HG02763 (cell line): ENCODE data around the gene XYLT1.

Source experiments
- ATAC-seq: cut with Tn5 transposase; IDR thresholded peaks from one replicate; pipeline ENCODE4 v1.9.1; 2021; ENCODE audit warnings: mild to moderate bottlenecking, moderate library complexity; ENCODE audit not compliant: unreplicated experiment

The XYLT1 gene

GRCh38 chr16:17129971-17130370 is 340.8 kb downstream of the XYLT1 start:
- ATAC-seq = no peak

GRCh38 chr16:17128791-17129190 is 342.0 kb downstream of the XYLT1 start:
- ATAC-seq = no peak

GRCh38 chr16:17126156-17126555 is 344.6 kb downstream of the XYLT1 start:
- no peak for ATAC-seq

- ATAC-seq = no peak
These were observed 345.1 kb downstream of the XYLT1 start for GRCh38 chr16:17125671-17126070.

GRCh38 chr16:17117906-17118577 is 352.7 kb downstream of the XYLT1 start:
- no peak for ATAC-seq

GRCh38 chr16:17116595-17117322 is 354.0 kb downstream of the XYLT1 start:
- no peak for ATAC-seq

- ATAC-seq = no peak
These were observed 361.3 kb downstream of the XYLT1 start for GRCh38 chr16:17109413-17109812.

- no peak for ATAC-seq
These were observed 362.2 kb downstream of the XYLT1 start for GRCh38 chr16:17108596-17108995.

- no peak for ATAC-seq
These were observed 363.3 kb downstream of the XYLT1 start for GRCh38 chr16:17107450-17107849.

GRCh38 chr16:17106243-17106791 is 364.4 kb downstream of the XYLT1 start:
- ATAC-seq = no peak

- no peak for ATAC-seq
These were observed 365.4 kb downstream of the XYLT1 start for GRCh38 chr16:17105239-17105797.

- no peak for ATAC-seq
These were observed 366.1 kb downstream of the XYLT1 start for GRCh38 chr16:17104654-17105053.

- no peak for ATAC-seq
These were observed 367.5 kb downstream of the XYLT1 start for GRCh38 chr16:17103216-17103615.

- no peak for ATAC-seq
These were observed 369.1 kb downstream of the XYLT1 start for GRCh38 chr16:17101646-17102045.

- ATAC-seq = no peak
These were observed 372.1 kb downstream of the XYLT1 start for GRCh38 chr16:17098685-17099084.

GRCh38 chr16:17084130-17084529 is 386.6 kb downstream of the XYLT1 start:
- ATAC-seq = no peak

- ATAC-seq = no peak
These were observed 387.1 kb downstream of the XYLT1 start for GRCh38 chr16:17083628-17084027.

- no peak for ATAC-seq
These were observed 388.5 kb downstream of the XYLT1 start for GRCh38 chr16:17082095-17082882.

GRCh38 chr16:17080105-17080504 is 390.7 kb downstream of the XYLT1 start:
- ATAC-seq = no peak

- no peak for ATAC-seq
These were observed 391.7 kb downstream of the XYLT1 start for GRCh38 chr16:17078931-17079631.
